Left kidney (tissue), 2 donors: ENCODE results near the gene PTBP1. TPM values are rescaled to one million over a fixed set of nuclear protein-coding genes. Genes with fewer than 3 reads are reported as not detected.
"Not testable (repeated sequence)": the region's sequence is repeated elsewhere in the genome, so short reads cannot be mapped to it uniquely, and the experiment has no call there.

Experiments used
- DNase-seq: peaks from one replicate; pipeline ENCODE4 v3.0.0-alpha.2; 2013
- polyA plus RNA-seq: library from polyadenylated mRNA; unstranded; fragments of 120-200 nt; gene quantifications from one replicate; pipeline ENCODE4 v1.2.1, GENCODE V29; 2013; ENCODE audit not compliant: insufficient read length

Gene PTBP1
- polyA plus RNA-seq, 1 donor, result 395 TPM

- no peak for DNase-seq
Observed at GRCh38 chr19:853014-853585, 55.8 kb downstream of the PTBP1 start.

DNA sequence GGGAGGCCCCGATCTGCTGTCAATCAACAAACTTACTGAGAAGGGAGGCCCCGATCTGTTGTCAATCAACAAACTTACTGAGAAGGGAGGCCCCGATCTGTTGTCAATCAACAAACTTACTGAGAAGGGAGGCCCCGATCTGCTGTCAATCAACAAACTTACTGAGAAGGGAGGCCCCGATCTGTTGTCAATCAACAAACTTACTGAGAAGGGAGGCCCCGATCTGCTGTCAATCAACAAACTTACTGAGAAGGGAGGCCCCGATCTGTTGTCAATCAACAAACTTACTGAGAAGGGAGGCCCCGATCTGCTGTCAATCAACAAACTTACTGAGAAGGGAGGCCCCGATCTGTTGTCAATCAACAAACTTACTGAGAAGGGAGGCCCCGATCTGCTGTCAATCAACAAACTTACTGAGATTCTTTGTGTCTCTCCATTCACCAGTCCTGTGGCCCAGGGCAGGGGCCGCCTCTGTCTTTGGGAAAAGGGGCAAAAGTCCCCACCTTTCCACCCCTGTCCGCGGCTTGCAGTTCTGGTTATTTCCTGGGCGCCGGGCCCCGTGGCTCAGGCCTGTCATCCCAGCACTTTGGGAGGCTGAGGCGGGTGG, 56.5 kb downstream of the PTBP1 start:
- not testable (repeated sequence) for DNase-seq

- DNase-seq, result no peak
Observed at GRCh38 chr19:854549-854948, 57.3 kb downstream of the PTBP1 start.

- DNase-seq, result no peak
Observed at GRCh38 chr19:855142-855541, 57.9 kb downstream of the PTBP1 start.

- DNase-seq, result no peak
Observed at GRCh38 chr19:855566-856120, 58.4 kb downstream of the PTBP1 start.

DNA sequence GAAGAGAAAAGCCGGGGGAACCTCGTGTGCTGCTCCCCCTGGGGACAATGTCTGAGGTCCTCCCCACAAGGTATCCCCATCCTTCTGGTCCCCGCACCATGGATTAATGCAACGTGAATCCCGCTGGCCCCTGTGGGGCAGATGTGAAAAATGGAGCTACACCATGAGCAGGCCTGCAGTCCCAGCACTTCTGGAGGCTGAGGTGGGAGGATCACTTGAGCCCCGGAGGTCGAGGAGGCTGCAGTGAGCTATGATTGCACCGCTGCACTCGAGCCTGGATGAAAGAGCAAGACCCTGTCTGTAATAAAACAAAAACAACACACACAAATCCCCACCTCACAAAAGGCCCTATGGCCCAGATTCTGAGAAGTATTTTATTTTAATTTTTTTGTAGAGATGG, 61.0 kb downstream of the PTBP1 start:
- DNase-seq, result no peak

GRCh38 chr19:858868-859843, 61.9 kb downstream of the PTBP1 start, which contains the start of gene CFD:
Gene CFD, plus strand, starts transcription at chr19:859664. Its CDS starts 26 bp downstream, at chr19:859690.
- no peak for DNase-seq

- DNase-seq, result no peak
Observed at GRCh38 chr19:861141-861755, 64.0 kb downstream of the PTBP1 start.

Other genes starting within 250 kb of the PTBP1 start
- 366 TPM for gene BSG, start 224.9 kb upstream of the PTBP1 start, polyA plus RNA-seq
- gene HCN2, start 207.6 kb upstream of the PTBP1 start, polyA plus RNA-seq, result 0.32 TPM
- gene POLRMT, start 163.9 kb upstream of the PTBP1 start, polyA plus RNA-seq, result 75.8 TPM
- 0.60 TPM for gene FGF22, start 157.6 kb upstream of the PTBP1 start, polyA plus RNA-seq
- gene RNF126, start 134.2 kb upstream of the PTBP1 start, polyA plus RNA-seq, result 21.5 TPM
- gene FSTL3, start 121.1 kb upstream of the PTBP1 start, polyA plus RNA-seq, result 15.2 TPM
- 0.18 TPM for gene PRSS57, start 102.0 kb upstream of the PTBP1 start, polyA plus RNA-seq
- 73.4 TPM for gene PALM, start 88.5 kb upstream of the PTBP1 start, polyA plus RNA-seq
- gene MISP, start 46.3 kb upstream of the PTBP1 start, polyA plus RNA-seq, result 7.0 TPM
- 9.4 TPM for gene PLPPR3, start 24.5 kb downstream of the PTBP1 start, polyA plus RNA-seq
- 0.81 TPM for gene AZU1, start 30.4 kb downstream of the PTBP1 start, polyA plus RNA-seq
- 0.67 TPM for gene PRTN3, start 43.5 kb downstream of the PTBP1 start, polyA plus RNA-seq
- 0.20 TPM for gene ELANE, start 54.9 kb downstream of the PTBP1 start, polyA plus RNA-seq
- gene CFD, start 62.2 kb downstream of the PTBP1 start, polyA plus RNA-seq, result 2.1 TPM
- gene MED16, start 95.7 kb downstream of the PTBP1 start, polyA plus RNA-seq, result 45.7 TPM
- gene RNU6-9, start 96.0 kb downstream of the PTBP1 start, polyA plus RNA-seq, result not detected
- gene R3HDM4, start 115.8 kb downstream of the PTBP1 start, polyA plus RNA-seq, result 34.8 TPM
- 0.25 TPM for gene KISS1R, start 119.9 kb downstream of the PTBP1 start, polyA plus RNA-seq
- gene ARID3A, start 128.6 kb downstream of the PTBP1 start, polyA plus RNA-seq, result 28.3 TPM
- gene WDR18, start 186.9 kb downstream of the PTBP1 start, polyA plus RNA-seq, result 30.4 TPM
- 0.71 TPM for gene GRIN3B, start 203.0 kb downstream of the PTBP1 start, polyA plus RNA-seq
- 92.5 TPM for gene TMEM259, start 223.7 kb downstream of the PTBP1 start, polyA plus RNA-seq
- not detected for gene RNU6-2, start 224.1 kb downstream of the PTBP1 start, polyA plus RNA-seq
- gene CNN2, start 229.2 kb downstream of the PTBP1 start, polyA plus RNA-seq, result 164 TPM
- 7.6 TPM for gene ABCA7, start 242.7 kb downstream of the PTBP1 start, polyA plus RNA-seq